A549 treated with GW870086 at 1 μM for 4 hours (cell line): ENCODE measurements around the gene PIGV. TPM values are rescaled to one million over a fixed set of nuclear protein-coding genes. Genes with fewer than 3 reads are reported as not detected.

ENCODE experiments used
- total RNA-seq: library from RNA; stranded (reverse); fragments of 200-300 nt; extraction: Qiagen RNA extraction; gene quantifications from 5 replicates; pipeline ENCODE4 v1.2.3, GENCODE V29; 2022; ENCODE audit warnings: low read depth

PIGV gene
- 5.3 to 6.4 TPM (median 5.9 TPM) in 5 replicates for total RNA-seq

GRCh38 chr1:26787706-26788514 is at the start of gene PIGV:
TSS of gene PIGV (plus strand) at chr1:26787950. CDS start at chr1:26790816, 2,866 bp downstream.

GRCh38 chr1:26826261-26827105 is 38.7 kb downstream of the PIGV start, which contains the start of gene ZDHHC18:
TSS of gene ZDHHC18 (plus strand) at chr1:26826688. CDS start at chr1:26826805, 117 bp downstream.

Other genes starting within 250 kb of the PIGV start
- gene ARID1A, start 91.9 kb upstream of the PIGV start, total RNA-seq, result 34.2 to 37.1 TPM (median 35.4 TPM) in 5 replicates
- 38.1 to 51.1 TPM (median 45.2 TPM) in 5 replicates for gene ZDHHC18, start 38.7 kb downstream of the PIGV start, total RNA-seq
- 584 to 787 TPM (median 687 TPM) in 5 replicates for gene SFN, start 75.2 kb downstream of the PIGV start, total RNA-seq
- gene GPN2, start 102.3 kb downstream of the PIGV start, total RNA-seq, result 16.5 to 29.5 TPM (median 27.6 TPM) in 5 replicates
- 8.9 to 10.7 TPM (median 9.9 TPM) in 5 replicates for gene GPATCH3, start 112.5 kb downstream of the PIGV start, total RNA-seq
- not detected in 5 replicates for gene NR0B2, start 126.0 kb downstream of the PIGV start, total RNA-seq
- 117 to 146 TPM (median 128 TPM) in 5 replicates for gene NUDC, start 133.8 kb downstream of the PIGV start, total RNA-seq
- 0.08 to 0.40 TPM (median 0.09 TPM) in 5 replicates for gene KDF1, start 172.5 kb downstream of the PIGV start, total RNA-seq
- gene TRNP1, start 205.7 kb downstream of the PIGV start, total RNA-seq, result 182 to 276 TPM (median 255 TPM) in 5 replicates
- 0.64 to 1.5 TPM (median 1.0 TPM) in 5 replicates for gene TENT5B, start 224.9 kb downstream of the PIGV start, total RNA-seq